ENCODE results near the gene PID1.

DNA sequence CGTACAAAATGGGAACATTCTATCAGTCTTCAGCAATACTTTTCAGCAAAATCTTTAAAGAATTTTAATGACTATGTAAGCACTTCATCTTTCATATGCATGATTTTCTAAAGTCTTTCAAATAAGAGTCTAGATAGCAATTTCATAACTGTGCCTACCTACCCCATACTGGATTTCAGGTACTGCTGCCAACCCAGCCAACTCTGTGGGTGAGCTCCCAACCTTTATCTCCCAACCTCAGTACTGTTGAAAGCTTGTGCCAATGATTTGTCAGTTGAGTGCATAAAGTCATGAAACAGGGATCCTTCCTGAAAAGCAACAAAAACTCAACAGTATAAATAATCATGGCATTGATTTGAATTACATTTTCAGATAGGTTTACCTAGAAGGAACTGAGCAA, 296.9 kb downstream of the PID1 start:
- TF ChIP-seq, protein P1, sequence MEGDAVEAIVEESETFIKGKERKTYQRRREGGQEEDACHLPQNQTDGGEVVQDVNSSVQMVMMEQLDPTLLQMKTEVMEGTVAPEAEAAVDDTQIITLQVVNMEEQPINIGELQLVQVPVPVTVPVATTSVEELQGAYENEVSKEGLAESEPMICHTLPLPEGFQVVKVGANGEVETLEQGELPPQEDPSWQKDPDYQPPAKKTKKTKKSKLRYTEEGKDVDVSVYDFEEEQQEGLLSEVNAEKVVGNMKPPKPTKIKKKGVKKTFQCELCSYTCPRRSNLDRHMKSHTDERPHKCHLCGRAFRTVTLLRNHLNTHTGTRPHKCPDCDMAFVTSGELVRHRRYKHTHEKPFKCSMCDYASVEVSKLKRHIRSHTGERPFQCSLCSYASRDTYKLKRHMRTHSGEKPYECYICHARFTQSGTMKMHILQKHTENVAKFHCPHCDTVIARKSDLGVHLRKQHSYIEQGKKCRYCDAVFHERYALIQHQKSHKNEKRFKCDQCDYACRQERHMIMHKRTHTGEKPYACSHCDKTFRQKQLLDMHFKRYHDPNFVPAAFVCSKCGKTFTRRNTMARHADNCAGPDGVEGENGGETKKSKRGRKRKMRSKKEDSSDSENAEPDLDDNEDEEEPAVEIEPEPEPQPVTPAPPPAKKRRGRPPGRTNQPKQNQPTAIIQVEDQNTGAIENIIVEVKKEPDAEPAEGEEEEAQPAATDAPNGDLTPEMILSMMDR (IDR thresholded peaks at IDR 0.05) = no peak
- TF ChIP-seq POLR2A (IDR thresholded peaks at IDR 0.05) = no peak

All from right lobe of liver (tissue), 4 donors.